Measurements from ENCODE around the gene IRF2BP1.

DNA sequence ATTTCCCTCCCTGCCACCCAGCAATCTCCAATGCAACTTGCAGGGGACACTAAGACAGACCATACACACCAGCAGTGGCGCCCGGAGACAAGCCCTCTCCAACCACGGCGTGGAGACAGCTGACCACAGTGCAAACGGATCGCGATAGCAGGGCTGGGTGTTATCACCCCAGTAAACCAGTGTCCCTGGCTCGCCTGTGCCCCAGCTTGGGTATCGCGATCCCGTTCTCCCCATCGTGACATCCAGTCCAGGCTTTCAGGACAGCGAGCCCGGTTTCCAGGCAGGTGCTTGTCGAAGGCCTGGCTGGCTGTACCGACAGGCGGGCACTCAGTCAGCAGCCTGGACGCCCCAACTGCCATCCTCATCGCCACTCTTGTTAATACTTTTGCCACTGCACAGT, 49.3 kb upstream of the IRF2BP1 start:
- TF ChIP-seq TAF1 (IDR thresholded peaks at IDR 0.05; ENCODE audit: low read depth, low read length) (no peak), POLR2A (IDR thresholded peaks at IDR 0.05; ENCODE audit: low read depth, low read length) (no peak), POLR2AphosphoS5 (IDR thresholded peaks at IDR 0.05; ENCODE audit: low read depth, low read length) (no peak)

Data from GM12891 (cell line).